Panc1 (cell line): ENCODE results near the gene ZBTB4.

Experiments
- POLR2AphosphoS5 ChIP-seq: IDR thresholded peaks from 2 replicates; pipeline ENCODE4 v1.6.1; 2012; ENCODE audit warnings: mild to moderate bottlenecking, low read depth, low read length, moderate library complexity
- SIN3A ChIP-seq: IDR thresholded peaks from 2 replicates; pipeline ENCODE4 v1.6.1; 2012; ENCODE audit warnings: low read depth, mild to moderate bottlenecking, low read length, moderate library complexity, borderline replicate concordance; ENCODE audit not compliant: insufficient read depth
- TCF7L2 ChIP-seq: IDR thresholded peaks from 2 replicates; pipeline ENCODE4 v1.6.1; 2011; ENCODE audit warnings: mild to moderate bottlenecking, low read depth, low read length, inconsistent platforms
- TF ChIP-seq, protein P1 (sequence below): fragments of 450-650 bp; IDR thresholded peaks from 2 replicates; pipeline ENCODE4 v1.5.1; 2017; ENCODE audit warnings: mild to moderate bottlenecking
- TF ChIP-seq, protein P2 (sequence below), 2 experiments: IDR thresholded peaks; 2 replicates each; pipeline ENCODE4 v1.6.1; 2011 to 2012; ENCODE audit warnings: low read depth in 2 of 2, control low read depth in 1 of 2, low read length in 1 of 2, mild to moderate bottlenecking in 1 of 2, moderate library complexity in 1 of 2; ENCODE audit not compliant: insufficient read depth in 1 of 2

DNA sequence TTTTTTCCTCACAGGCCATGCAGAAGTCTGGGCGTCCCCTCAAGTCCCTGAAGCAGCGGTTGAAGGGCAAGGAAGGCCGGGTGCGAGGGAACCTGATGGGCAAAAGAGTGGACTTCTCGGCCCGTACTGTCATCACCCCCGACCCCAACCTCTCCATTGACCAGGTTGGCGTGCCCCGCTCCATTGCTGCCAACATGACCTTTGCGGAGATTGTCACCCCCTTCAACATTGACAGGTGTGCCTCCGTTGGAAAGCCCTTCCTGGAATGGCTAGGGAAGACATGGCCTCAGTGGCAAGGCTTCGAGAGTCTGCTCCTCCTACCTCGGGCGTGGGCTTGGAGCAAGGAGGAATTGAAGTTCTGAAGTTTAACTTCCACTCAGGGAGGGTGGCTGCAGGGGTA is 18.2 kb upstream of the ZBTB4 start:
- TF ChIP-seq POLR2AphosphoS5 (no peak), SIN3A (no peak), TCF7L2 (no peak)
- TF ChIP-seq, protein P1, sequence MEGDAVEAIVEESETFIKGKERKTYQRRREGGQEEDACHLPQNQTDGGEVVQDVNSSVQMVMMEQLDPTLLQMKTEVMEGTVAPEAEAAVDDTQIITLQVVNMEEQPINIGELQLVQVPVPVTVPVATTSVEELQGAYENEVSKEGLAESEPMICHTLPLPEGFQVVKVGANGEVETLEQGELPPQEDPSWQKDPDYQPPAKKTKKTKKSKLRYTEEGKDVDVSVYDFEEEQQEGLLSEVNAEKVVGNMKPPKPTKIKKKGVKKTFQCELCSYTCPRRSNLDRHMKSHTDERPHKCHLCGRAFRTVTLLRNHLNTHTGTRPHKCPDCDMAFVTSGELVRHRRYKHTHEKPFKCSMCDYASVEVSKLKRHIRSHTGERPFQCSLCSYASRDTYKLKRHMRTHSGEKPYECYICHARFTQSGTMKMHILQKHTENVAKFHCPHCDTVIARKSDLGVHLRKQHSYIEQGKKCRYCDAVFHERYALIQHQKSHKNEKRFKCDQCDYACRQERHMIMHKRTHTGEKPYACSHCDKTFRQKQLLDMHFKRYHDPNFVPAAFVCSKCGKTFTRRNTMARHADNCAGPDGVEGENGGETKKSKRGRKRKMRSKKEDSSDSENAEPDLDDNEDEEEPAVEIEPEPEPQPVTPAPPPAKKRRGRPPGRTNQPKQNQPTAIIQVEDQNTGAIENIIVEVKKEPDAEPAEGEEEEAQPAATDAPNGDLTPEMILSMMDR: no peak
- TF ChIP-seq, protein P2, sequence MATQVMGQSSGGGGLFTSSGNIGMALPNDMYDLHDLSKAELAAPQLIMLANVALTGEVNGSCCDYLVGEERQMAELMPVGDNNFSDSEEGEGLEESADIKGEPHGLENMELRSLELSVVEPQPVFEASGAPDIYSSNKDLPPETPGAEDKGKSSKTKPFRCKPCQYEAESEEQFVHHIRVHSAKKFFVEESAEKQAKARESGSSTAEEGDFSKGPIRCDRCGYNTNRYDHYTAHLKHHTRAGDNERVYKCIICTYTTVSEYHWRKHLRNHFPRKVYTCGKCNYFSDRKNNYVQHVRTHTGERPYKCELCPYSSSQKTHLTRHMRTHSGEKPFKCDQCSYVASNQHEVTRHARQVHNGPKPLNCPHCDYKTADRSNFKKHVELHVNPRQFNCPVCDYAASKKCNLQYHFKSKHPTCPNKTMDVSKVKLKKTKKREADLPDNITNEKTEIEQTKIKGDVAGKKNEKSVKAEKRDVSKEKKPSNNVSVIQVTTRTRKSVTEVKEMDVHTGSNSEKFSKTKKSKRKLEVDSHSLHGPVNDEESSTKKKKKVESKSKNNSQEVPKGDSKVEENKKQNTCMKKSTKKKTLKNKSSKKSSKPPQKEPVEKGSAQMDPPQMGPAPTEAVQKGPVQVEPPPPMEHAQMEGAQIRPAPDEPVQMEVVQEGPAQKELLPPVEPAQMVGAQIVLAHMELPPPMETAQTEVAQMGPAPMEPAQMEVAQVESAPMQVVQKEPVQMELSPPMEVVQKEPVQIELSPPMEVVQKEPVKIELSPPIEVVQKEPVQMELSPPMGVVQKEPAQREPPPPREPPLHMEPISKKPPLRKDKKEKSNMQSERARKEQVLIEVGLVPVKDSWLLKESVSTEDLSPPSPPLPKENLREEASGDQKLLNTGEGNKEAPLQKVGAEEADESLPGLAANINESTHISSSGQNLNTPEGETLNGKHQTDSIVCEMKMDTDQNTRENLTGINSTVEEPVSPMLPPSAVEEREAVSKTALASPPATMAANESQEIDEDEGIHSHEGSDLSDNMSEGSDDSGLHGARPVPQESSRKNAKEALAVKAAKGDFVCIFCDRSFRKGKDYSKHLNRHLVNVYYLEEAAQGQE (IDR thresholded peaks at IDR 0.05; ENCODE audit: insufficient read depth in 1 of 2, low read depth in 2 of 2, low read length in 1 of 2): no peak
